Neural cell (in vitro differentiated cells): ENCODE data around the gene SAA1. TPM values are rescaled to one million over a fixed set of nuclear protein-coding genes. Genes with fewer than 3 reads are reported as not detected.
"Not testable (repeated sequence)": the region's sequence is repeated elsewhere in the genome, so short reads cannot be mapped to it uniquely, and the experiment has no call there.

Experiments
- H2AFZ ChIP-seq: fragments of 200-600, 300-800 bp; sonication (generic), shearing (Covaris generic); 2 replicates; pipeline ENCODE4 v1.6.0; 2014; ENCODE audit warnings: low read depth, mild to moderate bottlenecking, antibody characterized with exemption, low read length, moderate library complexity
- H3F3A ChIP-seq: fragments of 200-600 bp; shearing (Covaris generic); 2 replicates; pipeline ENCODE4 v1.6.1; 2016; ENCODE audit warnings: mild to moderate bottlenecking, moderate library complexity, mixed read lengths, antibody characterized with exemption, low read length; ENCODE audit not compliant: insufficient read depth, poor library complexity, severe bottlenecking
- H3K27ac ChIP-seq: fragments of 200-600, 300-800 bp; sonication (generic), shearing (Covaris generic); 2 replicates; pipeline ENCODE4 v1.5.1; 2014; ENCODE audit warnings: mild to moderate bottlenecking, low read length, moderate library complexity
- H3K27me3 ChIP-seq: fragments of 300-800, 200-600 bp; sonication (generic), shearing (Covaris generic); 2 replicates; pipeline ENCODE4 v1.6.0; 2014; ENCODE audit warnings: mild to moderate bottlenecking, low read depth, low read length, moderate library complexity; ENCODE audit not compliant: insufficient read depth
- H3K36me3 ChIP-seq: fragments of 300-800, 200-600 bp; sonication (generic), shearing (Covaris generic); 2 replicates; pipeline ENCODE4 v1.5.1; 2014; ENCODE audit warnings: mild to moderate bottlenecking, antibody characterized with exemption, low read length, moderate library complexity; ENCODE audit not compliant: insufficient read depth
- H3K4me2 ChIP-seq: fragments of 300-800, 200-600 bp; sonication (generic), shearing (Covaris generic); 2 replicates; pipeline ENCODE4 v1.6.0; 2014; ENCODE audit warnings: mild to moderate bottlenecking, low read length
- H3K4me3 ChIP-seq: fragments of 300-800, 200-600 bp; sonication (generic), shearing (Covaris generic); 2 replicates; pipeline ENCODE4 v1.5.1; 2014; ENCODE audit warnings: mild to moderate bottlenecking, low read length, moderate library complexity
- H3K79me2 ChIP-seq: fragments of 200-600 bp; shearing (Covaris generic); replicated peaks from 2 replicates; pipeline ENCODE4 v1.6.0; 2014; ENCODE audit warnings: mild to moderate bottlenecking, low read length, moderate library complexity; ENCODE audit not compliant: insufficient read depth
- H3K9ac ChIP-seq: fragments of 300-800, 200-600 bp; sonication (generic), shearing (Covaris generic); 2 replicates; pipeline ENCODE4 v1.6.1; 2016; ENCODE audit warnings: mild to moderate bottlenecking, low read length, mixed read lengths
- H3K9me2 ChIP-seq: fragments of 200-600 bp; shearing (Covaris generic); 2 replicates; pipeline ENCODE4 v1.6.1; 2016; ENCODE audit warnings: mild to moderate bottlenecking, low read length, mixed read lengths; ENCODE audit not compliant: insufficient read depth
- H3K9me3 ChIP-seq: fragments of 200-600, 300-800 bp; sonication (generic), shearing (Covaris generic); 2 replicates; pipeline ENCODE4 v1.6.1; 2016; ENCODE audit warnings: mild to moderate bottlenecking, mixed run types, low read length, moderate library complexity, mixed read lengths
- H4K20me1 ChIP-seq: fragments of 200-600 bp; shearing (Covaris generic); 2 replicates; pipeline ENCODE4 v1.6.1; 2016; ENCODE audit warnings: mild to moderate bottlenecking, mixed run types; ENCODE audit not compliant: insufficient read depth
- CTCF ChIP-seq: fragments of 450-650 bp; IDR thresholded peaks from 2 replicates; pipeline ENCODE4 v1.5.1; 2014; ENCODE audit warnings: antibody characterized with exemption, mild to moderate bottlenecking, moderate library complexity; ENCODE audit not compliant: poor library complexity, severe bottlenecking
- EP300 ChIP-seq: fragments of 450-650 bp; conservative IDR thresholded peaks from 2 replicates; pipeline ENCODE4 v1.6.1; 2014; ENCODE audit warnings: antibody characterized with exemption, mild to moderate bottlenecking, moderate library complexity; ENCODE audit not compliant: poor library complexity, severe bottlenecking
- EZH2 ChIP-seq: fragments of 200-600, 300-800 bp; shearing (Covaris generic), sonication (generic); IDR thresholded peaks from 2 replicates; pipeline ENCODE4 v1.6.1; 2014; ENCODE audit warnings: antibody characterized with exemption, low read length, borderline replicate concordance, mild to moderate bottlenecking; ENCODE audit not compliant: insufficient read depth, poor library complexity, severe bottlenecking
- MXI1 ChIP-seq: fragments of 450-650 bp; conservative IDR thresholded peaks from 2 replicates; pipeline ENCODE4 v1.6.1; 2014; ENCODE audit warnings: antibody characterized with exemption, mild to moderate bottlenecking; ENCODE audit not compliant: poor library complexity, severe bottlenecking
- POLR2AphosphoS5 ChIP-seq: IDR thresholded peaks from 2 replicates; pipeline ENCODE4 v1.6.1; 2012
- RAD21 ChIP-seq: fragments of 450-650 bp; conservative IDR thresholded peaks from 2 replicates; pipeline ENCODE4 v1.6.1; 2014; ENCODE audit warnings: antibody characterized with exemption, mild to moderate bottlenecking, moderate library complexity
- REST ChIP-seq: IDR thresholded peaks from 2 replicates; pipeline ENCODE4 v1.6.1; 2012; ENCODE audit warnings: borderline replicate concordance
- SMC3 ChIP-seq: fragments of 450-650 bp; conservative IDR thresholded peaks from 2 replicates; pipeline ENCODE4 v1.6.1; 2014; ENCODE audit warnings: antibody characterized with exemption, mild to moderate bottlenecking, moderate library complexity; ENCODE audit not compliant: poor library complexity
- TAF1 ChIP-seq: IDR thresholded peaks from 2 replicates; pipeline ENCODE4 v1.6.1; 2012; ENCODE audit warnings: low read depth
- polyA plus RNA-seq: library from polyadenylated mRNA; depleted of rRNA; stranded (reverse); fragments of >200 nt; gene quantifications from 2 replicates; pipeline ENCODE4 v1.2.3, GENCODE V29; 2014

The SAA1 gene
- polyA plus RNA-seq, 1 donor from 2014 or later: not detected

DNA sequence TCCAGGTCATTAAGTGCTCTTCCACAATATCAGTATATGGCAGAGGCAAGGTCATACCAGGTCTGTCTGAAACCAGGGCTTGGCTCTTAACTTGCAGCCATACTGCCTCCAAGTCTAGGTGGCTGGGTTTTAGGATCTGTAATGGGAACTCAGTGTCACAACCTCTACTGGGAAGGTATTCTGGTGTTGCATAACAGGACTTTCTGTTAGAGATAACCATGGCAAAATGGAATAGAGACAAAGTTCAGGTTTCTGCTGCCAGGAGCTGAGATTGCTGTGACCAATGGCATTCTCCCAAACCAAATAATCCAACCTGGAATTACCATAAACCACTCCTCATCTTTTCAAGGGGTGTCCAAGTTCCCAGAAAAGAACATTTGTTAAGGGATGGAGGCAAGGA, 6.8 kb upstream of the SAA1 start:
- no peak overlapping the region for H3K9ac ChIP-seq
- no peaks in the 10 kb centered on the region for H3K36me3 ChIP-seq
- H3K9me2 ChIP-seq: no peaks in the 10 kb centered on the region
- no peaks in the 10 kb centered on the region for H3K9me3 ChIP-seq
- no peak overlapping the region for H2AFZ ChIP-seq
- no peaks in the 10 kb centered on the region for H3F3A ChIP-seq
- no peak overlapping the region for H3K4me3 ChIP-seq
- H3K27ac ChIP-seq: no peak overlapping the region
- no peaks in the 10 kb centered on the region for H3K79me2 ChIP-seq
- no peaks in the 10 kb centered on the region for H4K20me1 ChIP-seq
- no peaks in the 10 kb centered on the region for H3K27me3 ChIP-seq
- TF ChIP-seq REST: no peak
- TF ChIP-seq TAF1: no peak
- no peak for TF ChIP-seq POLR2AphosphoS5
- no peak for TF ChIP-seq CTCF
- TF ChIP-seq RAD21: no peak
- TF ChIP-seq SMC3: no peak
- no peak for TF ChIP-seq EP300
- no peak for TF ChIP-seq MXI1
- no peak for TF ChIP-seq EZH2
- no peak overlapping the region for H3K4me2 ChIP-seq

- no peak overlapping the region for H3K27ac ChIP-seq
- H3K36me3 ChIP-seq: no peaks in the 10 kb centered on the region
- no peak overlapping the region for H3K4me3 ChIP-seq
- no peak overlapping the region for H3K4me2 ChIP-seq
- no peak overlapping the region for H2AFZ ChIP-seq
- TF ChIP-seq REST: no peak
- TF ChIP-seq SMC3: no peak
- TF ChIP-seq TAF1: no peak
- TF ChIP-seq POLR2AphosphoS5: no peak
- no peak for TF ChIP-seq MXI1
- TF ChIP-seq RAD21: no peak
- TF ChIP-seq EZH2: no peak
- TF ChIP-seq EP300: no peak
- no peak for TF ChIP-seq CTCF
- no peaks in the 10 kb centered on the region for H3K79me2 ChIP-seq
- no peaks in the 10 kb centered on the region for H4K20me1 ChIP-seq
- H3K9ac ChIP-seq: no peak overlapping the region
- H3F3A ChIP-seq: no peaks in the 10 kb centered on the region
- H3K9me2 ChIP-seq: no peaks in the 10 kb centered on the region
- no peaks in the 10 kb centered on the region for H3K9me3 ChIP-seq
- no peaks in the 10 kb centered on the region for H3K27me3 ChIP-seq
Observed at GRCh38 chr11:18261721-18262120, 4.3 kb upstream of the SAA1 start.

DNA sequence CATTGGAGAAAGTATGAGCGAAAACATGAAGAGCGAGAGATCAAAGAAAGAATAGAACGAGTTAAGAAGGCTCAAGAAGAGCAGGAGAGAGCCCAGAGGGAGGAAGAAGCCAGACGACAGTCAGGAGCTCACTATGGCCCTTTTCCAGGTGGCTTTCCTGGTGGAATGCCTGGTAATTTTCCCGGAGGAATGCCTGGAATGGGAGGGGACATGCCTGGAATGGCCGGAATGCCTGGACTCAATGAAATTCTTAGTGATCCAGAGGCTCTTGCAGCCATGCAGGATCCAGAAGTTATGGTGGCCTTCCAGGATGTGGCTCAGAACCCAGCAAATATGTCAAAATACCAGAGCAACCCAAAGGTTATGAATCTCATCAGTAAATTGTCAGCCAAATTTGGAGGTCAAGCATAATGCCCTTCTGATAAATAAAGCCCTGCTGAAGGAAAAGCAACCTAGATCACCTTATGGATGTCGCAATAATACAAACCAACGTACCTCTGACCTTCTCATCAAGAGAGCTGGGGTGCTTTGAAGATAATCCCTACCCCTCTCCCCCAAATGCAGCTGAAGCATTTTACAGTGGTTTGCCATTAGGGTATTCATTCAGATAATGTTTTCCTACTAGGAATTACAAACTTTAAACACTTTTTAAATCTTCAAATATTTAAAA, 3.2 kb upstream of the SAA1 start:
- not testable (repeated sequence) for H3K4me2 ChIP-seq, H3F3A ChIP-seq, H3K9ac ChIP-seq, H3K9me3 ChIP-seq, H3K27ac ChIP-seq, H3K36me3 ChIP-seq, H3K9me2 ChIP-seq, H4K20me1 ChIP-seq, H3K4me3 ChIP-seq, H3K27me3 ChIP-seq, H3K79me2 ChIP-seq, H2AFZ ChIP-seq
